Astrocyte of the cerebellum (primary cell): ENCODE measurements around the gene ADNP2.

Source experiments
- DNase-seq: peaks from one replicate; pipeline ENCODE4 v3.0.0-alpha.2; 2011; ENCODE audit warnings: low read depth
- H3K4me3 ChIP-seq: 2 replicates; pipeline ENCODE4 v1.5.1; 2011; ENCODE audit warnings: mild to moderate bottlenecking, low read depth, low read length, moderate library complexity
- in situ Hi-C: cut with HindIII; loops from 2 replicates; pipeline ENCODE4 v1.10.0; 2017; ENCODE audit warnings: low sequenced_read_pairs
- TF ChIP-seq, protein P1 (sequence below): IDR thresholded peaks from 2 replicates; pipeline ENCODE4 v1.5.1; 2012; ENCODE audit warnings: low read length, low read depth, moderate library complexity, mild to moderate bottlenecking; ENCODE audit errors: missing control alignments

Gene ADNP2

GRCh38 chr18:80177128-80177527, 68.1 kb downstream of the ADNP2 start:
- TF ChIP-seq, protein P1, sequence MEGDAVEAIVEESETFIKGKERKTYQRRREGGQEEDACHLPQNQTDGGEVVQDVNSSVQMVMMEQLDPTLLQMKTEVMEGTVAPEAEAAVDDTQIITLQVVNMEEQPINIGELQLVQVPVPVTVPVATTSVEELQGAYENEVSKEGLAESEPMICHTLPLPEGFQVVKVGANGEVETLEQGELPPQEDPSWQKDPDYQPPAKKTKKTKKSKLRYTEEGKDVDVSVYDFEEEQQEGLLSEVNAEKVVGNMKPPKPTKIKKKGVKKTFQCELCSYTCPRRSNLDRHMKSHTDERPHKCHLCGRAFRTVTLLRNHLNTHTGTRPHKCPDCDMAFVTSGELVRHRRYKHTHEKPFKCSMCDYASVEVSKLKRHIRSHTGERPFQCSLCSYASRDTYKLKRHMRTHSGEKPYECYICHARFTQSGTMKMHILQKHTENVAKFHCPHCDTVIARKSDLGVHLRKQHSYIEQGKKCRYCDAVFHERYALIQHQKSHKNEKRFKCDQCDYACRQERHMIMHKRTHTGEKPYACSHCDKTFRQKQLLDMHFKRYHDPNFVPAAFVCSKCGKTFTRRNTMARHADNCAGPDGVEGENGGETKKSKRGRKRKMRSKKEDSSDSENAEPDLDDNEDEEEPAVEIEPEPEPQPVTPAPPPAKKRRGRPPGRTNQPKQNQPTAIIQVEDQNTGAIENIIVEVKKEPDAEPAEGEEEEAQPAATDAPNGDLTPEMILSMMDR, result no peak
- DNase-seq, result no peak
- H3K4me3 ChIP-seq, result no peak overlapping the region
- in situ Hi-C loops, result no loop called here

DNA sequence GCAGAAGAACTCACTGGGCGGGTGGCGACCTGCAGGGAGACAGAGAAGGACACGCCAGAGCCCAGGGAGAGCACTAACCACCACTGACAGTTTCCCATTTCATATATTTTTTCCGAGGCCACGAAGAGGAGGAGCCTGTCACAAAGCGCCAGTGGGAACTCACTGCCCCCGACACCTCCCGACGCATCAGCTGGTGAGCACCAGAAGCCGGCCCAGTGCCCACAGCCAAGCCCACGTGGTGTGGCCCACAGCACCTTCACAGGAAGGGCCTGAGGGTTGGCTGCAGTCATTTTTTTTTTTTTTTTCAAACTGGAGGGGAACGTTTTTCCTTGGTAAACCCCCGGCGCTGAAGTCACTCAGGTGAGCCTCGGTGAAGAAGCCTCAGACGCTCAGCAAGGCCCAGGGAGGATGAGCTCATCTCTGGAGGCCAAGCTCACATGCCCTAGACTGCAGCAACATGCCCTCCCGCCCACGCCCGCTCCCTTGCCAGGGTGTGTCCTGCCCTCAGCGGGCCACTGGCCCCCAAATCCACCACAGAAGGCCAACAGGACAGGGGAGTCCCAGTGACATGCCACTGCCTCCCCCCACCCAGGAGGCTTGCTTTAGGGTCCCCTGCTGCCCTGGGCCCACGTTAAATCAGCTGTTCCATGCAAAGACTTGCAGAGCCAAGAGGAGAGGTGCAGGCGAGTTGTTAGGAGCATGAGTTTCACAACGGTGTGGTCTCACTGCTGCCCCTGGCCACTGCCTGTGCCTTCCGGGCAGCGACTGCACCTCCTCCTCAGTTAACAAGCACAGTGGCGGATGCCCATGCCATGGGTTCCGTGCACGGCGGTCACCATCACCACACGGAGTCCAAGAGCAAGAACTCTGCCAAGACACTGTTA, 70.1 kb downstream of the ADNP2 start:
- no peak for DNase-seq
- H3K4me3 ChIP-seq, result no peak overlapping the region
- TF ChIP-seq, protein P1, result no peak
- in situ Hi-C loops, result no loop called here

DNA sequence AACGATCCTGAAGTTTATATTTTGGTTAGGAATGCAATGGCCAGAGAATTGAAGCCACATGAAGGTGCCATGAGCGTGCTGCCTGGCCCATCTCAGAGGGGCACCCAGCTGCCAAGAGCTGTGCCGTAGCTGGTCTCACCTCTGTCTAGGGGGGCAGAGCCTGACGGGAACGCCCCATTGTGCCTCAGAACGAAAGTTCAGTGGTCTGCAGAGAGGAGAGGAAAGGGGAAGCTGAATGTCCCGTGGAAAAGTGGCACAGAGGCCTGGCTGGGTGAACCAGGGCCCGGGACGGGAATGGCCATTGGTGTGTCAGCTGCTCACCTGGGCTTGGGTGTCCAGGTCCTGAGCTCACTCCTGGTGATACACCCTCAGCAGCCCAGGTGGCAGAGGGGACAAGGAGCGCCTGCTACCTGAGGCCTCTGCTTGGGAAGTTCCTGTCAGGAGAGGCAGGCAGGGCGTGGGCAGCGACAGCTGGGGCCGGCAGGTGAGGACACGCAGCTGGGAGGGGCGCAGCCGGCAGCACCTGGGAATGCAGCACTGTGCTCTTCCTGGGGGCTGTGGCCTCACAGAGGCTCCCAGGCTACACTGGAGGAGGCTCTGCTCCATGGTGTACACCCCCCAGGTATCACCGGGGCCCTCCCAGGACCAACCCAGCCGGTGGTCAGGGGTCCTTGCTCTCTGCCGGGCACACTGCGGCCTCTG, 70.9 kb downstream of the ADNP2 start:
- no peak overlapping the region for H3K4me3 ChIP-seq
- TF ChIP-seq, protein P1, result no peak
- in situ Hi-C loops, result no loop called here
- no peak for DNase-seq

DNA sequence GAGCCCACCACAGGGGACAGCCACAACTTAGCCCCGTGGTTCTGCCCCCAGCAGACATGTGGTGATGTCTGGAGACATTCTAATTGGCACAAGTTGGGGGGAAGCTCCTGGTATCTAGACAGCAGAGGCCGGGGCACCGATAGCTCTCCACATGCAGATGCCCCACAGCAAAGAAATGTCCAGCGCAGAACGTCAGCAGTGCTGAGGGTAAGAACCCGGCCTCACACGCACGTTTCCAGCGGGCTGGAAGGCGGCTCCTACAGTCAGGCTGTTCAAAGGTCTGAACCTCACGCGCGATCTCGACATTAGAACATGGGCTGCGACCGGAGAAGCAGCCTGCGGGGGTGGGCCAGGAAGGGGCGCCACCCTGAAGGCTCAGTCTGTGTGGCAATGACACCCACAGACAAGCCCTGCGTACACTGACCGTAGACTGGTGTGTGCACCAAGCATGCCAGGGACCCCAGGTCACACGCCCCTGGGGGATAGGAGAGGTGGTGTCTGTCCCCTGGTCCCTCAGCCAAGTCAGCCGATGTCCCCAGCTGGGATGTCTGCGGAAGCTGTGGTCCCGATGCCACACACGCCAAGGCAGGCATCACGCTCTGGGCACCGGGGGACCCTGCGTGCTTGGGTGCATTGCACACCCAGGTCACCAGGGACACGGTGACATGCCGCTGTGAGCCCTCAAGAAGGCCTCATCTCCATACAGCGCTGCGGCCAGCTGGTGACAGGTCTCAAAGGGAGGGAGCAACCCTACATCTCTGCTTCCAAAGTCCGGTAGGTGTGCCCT, 71.9 kb downstream of the ADNP2 start:
- in situ Hi-C loops, result no loop called here
- H3K4me3 ChIP-seq, result no peak overlapping the region
- TF ChIP-seq, protein P1, result no peak
- DNase-seq, result no peak

DNA sequence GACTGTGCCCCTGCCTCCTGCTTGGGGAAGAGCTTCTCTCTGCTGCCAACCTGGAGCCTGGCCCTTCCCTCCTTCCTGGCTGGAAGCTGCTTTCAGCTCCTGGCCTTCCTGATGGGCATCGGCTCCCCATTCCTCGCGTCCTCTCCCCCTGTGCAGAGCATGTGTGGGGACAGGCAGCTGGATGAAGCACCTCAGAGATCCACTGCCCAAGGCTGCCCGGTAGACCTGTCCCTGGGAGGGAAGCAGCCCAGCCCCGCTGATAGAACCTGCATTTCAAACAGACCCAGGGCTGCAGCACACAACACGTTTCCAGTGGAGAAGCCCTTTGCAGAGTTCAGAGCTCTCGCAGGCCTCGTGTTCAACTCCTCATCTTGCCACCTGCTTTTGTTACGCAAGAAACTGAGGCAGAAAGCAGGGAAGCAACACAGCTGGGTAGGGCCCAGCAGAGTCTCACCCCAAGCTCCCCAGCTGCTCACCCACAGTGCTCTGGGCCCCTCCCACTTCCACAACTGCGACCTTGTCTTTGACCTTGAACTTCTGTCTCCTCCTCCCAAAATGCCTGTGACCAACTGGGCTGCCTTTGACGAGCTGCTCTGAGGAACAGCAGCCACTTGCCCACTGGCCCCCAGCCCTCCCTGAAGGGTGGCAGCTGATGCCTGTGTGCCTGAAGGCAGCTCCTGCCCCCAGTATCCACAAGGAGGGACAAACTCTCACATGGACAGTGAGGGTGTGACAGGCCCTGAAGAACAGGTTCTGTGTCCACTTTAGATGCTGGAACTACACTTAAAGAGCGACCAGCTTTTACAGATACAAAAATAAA, 72.8 kb downstream of the ADNP2 start:
- TF ChIP-seq, protein P1, result no peak
- no peak for DNase-seq
- in situ Hi-C loops, result no loop called here
- H3K4me3 ChIP-seq, result no peak overlapping the region
